Esophagus squamous epithelium (tissue), 4 donors: ENCODE data around the gene GTPBP4.

ENCODE experiments used
- POLR2A ChIP-seq, 4 donors: fragments of 450-650 bp; IDR thresholded peaks; one replicate each; pipeline ENCODE4 v1.6.1; 2017; ENCODE audit warnings: antibody characterized with exemption in 4 of 4, mild to moderate bottlenecking in 4 of 4, moderate library complexity in 3 of 4
- TF ChIP-seq, protein P1 (sequence below), 6 experiments: fragments of 450-650 bp in 4 of 6; fragments of 200-600 bp in 2 of 6; sonication (generic) in 2 of 6; IDR thresholded peaks; one replicate each; pipeline ENCODE4 v1.5.1; 2016 to 2019; ENCODE audit warnings: antibody characterized with exemption in 6 of 6, mild to moderate bottlenecking in 4 of 6, moderate library complexity in 4 of 6

DNA sequence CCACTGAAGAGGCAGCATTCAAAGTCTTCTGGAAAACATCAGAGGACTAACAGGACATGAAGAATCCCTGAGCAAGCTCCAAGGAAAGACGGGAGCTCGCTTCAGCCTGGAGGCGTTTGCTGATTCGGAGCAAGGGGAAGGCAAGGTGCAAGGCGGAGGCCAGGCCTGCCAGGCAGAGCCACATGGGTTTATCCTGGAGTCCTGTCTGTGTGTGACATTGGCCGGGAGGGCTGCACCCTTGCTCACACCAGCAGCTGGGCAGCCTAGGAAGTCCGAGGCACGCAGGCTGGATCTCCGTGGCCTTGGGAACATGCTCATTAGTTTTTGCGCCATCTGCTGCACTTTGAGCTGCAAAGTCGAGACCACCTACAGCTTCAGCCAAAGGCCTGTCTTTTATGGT is 34.4 kb upstream of the GTPBP4 start:
- TF ChIP-seq, protein P1, sequence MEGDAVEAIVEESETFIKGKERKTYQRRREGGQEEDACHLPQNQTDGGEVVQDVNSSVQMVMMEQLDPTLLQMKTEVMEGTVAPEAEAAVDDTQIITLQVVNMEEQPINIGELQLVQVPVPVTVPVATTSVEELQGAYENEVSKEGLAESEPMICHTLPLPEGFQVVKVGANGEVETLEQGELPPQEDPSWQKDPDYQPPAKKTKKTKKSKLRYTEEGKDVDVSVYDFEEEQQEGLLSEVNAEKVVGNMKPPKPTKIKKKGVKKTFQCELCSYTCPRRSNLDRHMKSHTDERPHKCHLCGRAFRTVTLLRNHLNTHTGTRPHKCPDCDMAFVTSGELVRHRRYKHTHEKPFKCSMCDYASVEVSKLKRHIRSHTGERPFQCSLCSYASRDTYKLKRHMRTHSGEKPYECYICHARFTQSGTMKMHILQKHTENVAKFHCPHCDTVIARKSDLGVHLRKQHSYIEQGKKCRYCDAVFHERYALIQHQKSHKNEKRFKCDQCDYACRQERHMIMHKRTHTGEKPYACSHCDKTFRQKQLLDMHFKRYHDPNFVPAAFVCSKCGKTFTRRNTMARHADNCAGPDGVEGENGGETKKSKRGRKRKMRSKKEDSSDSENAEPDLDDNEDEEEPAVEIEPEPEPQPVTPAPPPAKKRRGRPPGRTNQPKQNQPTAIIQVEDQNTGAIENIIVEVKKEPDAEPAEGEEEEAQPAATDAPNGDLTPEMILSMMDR (IDR thresholded peaks at IDR 0.05) = no peak
- TF ChIP-seq POLR2A (IDR thresholded peaks at IDR 0.05) = no peak
